ENCODE data around the gene UTP18.

The UTP18 gene

DNA sequence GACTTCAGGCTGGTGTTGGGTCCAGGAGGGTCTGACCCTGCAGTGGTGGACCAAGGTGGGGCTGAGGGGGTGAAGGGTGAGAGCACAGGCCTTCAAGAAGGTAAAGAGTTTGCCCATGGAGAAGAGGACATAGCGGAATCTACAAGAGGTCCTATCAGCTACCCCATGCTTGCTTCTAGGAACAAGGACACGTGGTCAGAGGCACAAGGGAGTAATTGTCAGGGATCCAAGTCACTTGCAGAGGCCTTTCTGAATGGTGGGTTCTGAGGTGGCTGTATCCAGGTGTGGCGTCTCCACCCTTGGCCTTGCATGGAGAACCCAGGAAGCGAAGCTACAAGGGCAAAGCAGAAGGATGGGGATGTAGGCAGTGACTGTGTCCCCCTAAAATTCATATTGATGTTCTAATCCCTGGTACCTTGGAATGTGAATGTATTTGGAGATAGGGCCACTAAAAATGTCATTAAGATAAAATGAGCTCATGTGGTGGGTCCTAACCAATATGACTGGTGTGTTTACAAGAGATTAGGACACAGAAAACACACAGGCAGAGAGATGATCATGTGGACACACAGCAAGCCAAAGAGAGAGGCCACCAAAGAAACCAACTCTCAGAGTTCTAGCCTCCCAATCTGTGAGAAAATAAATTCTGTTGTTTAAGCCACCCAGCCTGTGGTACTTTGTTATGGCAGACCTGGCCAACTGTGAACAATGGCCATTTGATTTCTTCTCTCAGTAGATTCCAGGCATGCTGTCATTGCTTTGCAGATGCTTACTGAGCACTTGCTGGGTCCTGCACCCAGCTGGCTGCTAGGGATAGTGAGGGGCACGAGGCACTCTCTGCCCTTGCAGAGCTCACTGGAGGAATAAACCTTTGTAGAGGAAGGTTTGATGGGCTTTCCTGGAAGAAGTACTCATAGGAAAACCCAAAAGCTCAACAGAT is 75.8 kb downstream of the UTP18 start:
- DNase-seq, result no peak

DNA sequence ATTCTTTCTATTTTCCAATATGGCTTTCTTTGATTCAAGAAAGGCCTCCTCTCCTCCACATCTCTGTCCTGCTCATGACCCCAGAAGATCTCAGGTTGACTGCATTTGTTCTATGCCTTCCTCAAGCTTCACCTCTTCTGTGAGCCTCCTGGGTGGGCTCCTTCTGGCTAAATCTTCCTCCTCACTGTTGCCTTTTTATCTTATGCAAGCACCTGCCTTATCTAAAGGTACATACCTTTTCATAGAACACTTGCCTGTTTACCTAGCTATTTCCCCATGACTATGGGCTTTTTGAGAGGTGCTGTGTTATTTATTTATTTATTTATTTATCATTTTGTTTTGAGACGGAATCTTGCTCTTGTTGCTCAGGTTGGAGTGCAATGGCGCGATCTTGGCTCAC is 81.1 kb downstream of the UTP18 start:
- no peak for DNase-seq

DNA sequence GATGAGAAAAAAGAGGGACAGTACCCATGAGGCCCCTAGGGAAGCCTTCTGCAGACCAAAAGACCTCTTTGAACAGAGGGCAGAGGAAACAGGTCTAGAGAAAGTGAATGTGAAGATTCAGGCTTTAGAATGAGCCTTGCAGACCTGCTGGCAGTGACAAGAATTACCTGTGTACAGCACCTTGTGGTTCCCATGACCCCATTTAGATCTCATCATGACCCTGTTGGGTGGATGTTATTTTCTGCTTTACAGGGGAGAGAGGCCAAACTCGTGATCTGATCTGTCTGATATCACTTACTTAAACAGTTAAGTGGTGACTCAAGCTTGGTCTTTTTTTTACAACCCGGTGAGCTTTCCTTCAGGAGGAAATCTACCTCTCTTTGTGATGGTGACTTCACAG is 81.9 kb downstream of the UTP18 start:
- DNase-seq, result no peak

DNA sequence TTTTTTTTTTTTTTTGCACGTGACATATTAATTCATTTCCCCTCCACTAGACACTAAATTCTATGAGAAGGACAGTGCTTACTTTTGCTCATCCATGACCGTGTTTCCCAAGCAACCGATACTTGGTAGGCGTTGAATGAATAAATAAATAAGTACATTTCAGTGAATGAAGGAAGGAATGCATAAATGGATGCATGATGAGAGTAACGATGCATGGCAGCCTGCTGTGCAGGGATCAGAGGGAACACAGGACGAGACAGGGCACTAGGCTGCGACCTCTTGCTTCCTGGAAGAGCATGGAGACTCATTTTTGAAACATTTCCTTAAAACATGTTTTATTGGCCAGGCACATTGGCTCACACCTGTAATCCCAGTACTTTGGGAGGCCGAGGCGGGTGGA is 84.2 kb downstream of the UTP18 start:
- DNase-seq, result no peak

DNA sequence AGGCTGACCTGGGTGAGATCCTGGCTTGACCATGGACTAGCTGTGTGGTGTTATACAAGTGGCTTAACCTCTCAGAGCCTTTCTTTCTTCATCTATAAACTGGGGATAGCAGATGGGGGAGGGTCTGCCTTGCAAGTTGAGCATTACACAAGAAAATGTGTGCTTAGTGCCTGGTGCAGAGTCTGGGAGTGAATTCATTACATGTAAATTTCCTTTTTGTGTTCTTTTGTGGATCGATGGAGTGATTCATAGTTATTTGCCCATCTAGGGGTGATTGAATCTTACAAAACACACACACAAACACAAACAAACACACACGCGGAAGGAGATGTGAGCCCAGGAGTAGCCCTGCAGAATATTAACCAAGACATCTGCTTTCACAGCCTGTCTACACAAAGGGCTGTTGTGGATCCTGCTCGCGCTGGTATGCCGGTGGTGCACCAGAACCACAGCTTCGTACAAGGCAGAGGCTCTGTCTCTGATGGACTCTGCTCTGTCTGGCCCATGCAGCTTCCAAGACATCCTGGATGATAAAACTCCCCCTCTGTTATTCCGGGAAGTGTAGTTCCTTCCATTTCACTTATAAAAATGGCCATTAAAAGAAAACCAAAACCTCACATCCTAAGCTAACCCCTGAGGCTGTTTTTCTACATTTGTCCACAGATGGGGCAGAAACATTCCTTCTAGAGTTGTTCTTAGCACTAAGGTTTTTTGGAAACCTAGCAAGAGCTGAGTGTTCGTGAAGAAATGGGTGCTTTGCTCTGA is 86.1 kb downstream of the UTP18 start:
- no peak for DNase-seq
